Lower leg skin (tissue), 4 donors: ENCODE data around the gene STK38L. TPM values are rescaled to one million over a fixed set of nuclear protein-coding genes. Genes with fewer than 3 reads are reported as not detected.

Experiments
- DNase-seq, 2 donors: peaks; one replicate each; pipeline ENCODE4 v3.0.0-alpha.2; 2019; ENCODE audit warnings: low spot score in 2 of 2
- H3K4me3 ChIP-seq: fragments of 200-600 bp; sonication (generic); 2 replicates; pipeline ENCODE4 v1.5.1; 2017; ENCODE audit warnings: mild to moderate bottlenecking, low read depth; ENCODE audit not compliant: poor library complexity, severe bottlenecking
- POLR2A ChIP-seq, 2 donors: fragments of 450-650 bp; IDR thresholded peaks; one replicate each; pipeline ENCODE4 v1.6.1; 2016 to 2017; ENCODE audit warnings: antibody characterized with exemption in 2 of 2, mild to moderate bottlenecking in 1 of 2, moderate library complexity in 1 of 2
- WGBS, 2 donors: methylation state at CpG; one replicate each; pipeline ENCODE4 v1.1.5; 2018; 5-methylcytosine and 5-hydroxymethylcytosine counted together
- intact Hi-C: fragments of 100-400 bp; cut with DNase I; formaldehyde crosslinking; loops from one replicate; pipeline ENCODE4 v1.15.0; 2023; ENCODE audit warnings: low total_unique reads
- total RNA-seq, 4 donors: library from RNA; depleted of rRNA; stranded (reverse); fragments of >200 nt; gene quantifications; one replicate each; pipeline ENCODE4 v1.1.0, GENCODE V29; 2016
- TF ChIP-seq, protein P1 (sequence below), 3 donors: fragments of 450-650 bp; IDR thresholded peaks; one replicate each; pipeline ENCODE4 v1.5.1; 2016; ENCODE audit warnings: antibody characterized with exemption in 3 of 3, mild to moderate bottlenecking in 3 of 3, moderate library complexity in 2 of 3

STK38L gene
- total RNA-seq, 4 donors from 2014 or later: 19.1 to 39.2 (median 27.1) TPM

DNA sequence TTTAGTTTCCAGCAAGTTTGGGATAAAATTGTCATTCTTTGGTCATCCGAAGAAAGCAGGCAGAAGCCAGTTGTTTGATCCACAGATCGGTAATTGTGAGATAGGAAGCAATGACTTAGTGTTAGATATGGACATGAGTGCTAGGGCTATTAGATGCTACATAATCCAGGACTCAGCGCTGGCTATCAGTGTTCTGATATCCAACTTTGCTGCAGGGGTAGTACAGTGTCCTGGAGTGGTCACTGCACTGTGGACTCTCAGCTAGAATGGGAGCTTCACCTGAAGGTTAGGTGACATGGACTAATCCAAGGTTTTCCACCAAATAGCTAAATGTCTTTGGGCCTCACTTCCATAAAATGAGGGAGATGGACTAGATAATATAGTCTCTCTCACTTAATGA, 39.9 kb downstream of the STK38L start:
- H3K4me3 ChIP-seq: no peak overlapping the region
- intact Hi-C loops: no loop called here
- no peak for DNase-seq
- TF ChIP-seq, protein P1, sequence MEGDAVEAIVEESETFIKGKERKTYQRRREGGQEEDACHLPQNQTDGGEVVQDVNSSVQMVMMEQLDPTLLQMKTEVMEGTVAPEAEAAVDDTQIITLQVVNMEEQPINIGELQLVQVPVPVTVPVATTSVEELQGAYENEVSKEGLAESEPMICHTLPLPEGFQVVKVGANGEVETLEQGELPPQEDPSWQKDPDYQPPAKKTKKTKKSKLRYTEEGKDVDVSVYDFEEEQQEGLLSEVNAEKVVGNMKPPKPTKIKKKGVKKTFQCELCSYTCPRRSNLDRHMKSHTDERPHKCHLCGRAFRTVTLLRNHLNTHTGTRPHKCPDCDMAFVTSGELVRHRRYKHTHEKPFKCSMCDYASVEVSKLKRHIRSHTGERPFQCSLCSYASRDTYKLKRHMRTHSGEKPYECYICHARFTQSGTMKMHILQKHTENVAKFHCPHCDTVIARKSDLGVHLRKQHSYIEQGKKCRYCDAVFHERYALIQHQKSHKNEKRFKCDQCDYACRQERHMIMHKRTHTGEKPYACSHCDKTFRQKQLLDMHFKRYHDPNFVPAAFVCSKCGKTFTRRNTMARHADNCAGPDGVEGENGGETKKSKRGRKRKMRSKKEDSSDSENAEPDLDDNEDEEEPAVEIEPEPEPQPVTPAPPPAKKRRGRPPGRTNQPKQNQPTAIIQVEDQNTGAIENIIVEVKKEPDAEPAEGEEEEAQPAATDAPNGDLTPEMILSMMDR (IDR thresholded peaks at IDR 0.05): no peak
- TF ChIP-seq POLR2A (IDR thresholded peaks at IDR 0.05): no peak
- 95 to 96% methylated on average over 3 of the region's 3 CpGs for WGBS, 2 donors

DNA sequence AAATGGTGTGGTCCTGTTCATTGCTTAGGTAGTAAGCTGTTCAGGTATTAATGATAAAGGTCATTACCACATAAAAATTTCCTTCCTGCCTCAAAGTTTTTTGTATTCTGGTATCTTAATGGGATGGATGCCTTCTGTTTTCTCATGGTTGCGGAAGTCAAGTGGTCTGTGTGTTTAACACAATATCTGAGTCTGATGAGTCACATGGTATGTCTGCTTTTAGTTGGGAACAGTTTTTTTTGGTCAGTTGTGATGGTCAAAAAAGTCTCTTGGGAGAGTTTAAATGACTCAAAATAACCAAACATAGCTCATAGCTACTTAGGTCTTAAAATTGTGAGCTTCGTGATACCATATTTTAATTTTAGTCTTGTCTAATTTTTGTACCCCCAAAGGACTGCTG, 40.7 kb downstream of the STK38L start:
- WGBS, 2 donors: 60 to 73% methylated on average over 2 of the region's 2 CpGs
- TF ChIP-seq, protein P1 (IDR thresholded peaks at IDR 0.05): no peak
- DNase-seq: no peak
- intact Hi-C loops: no loop called here
- no peak overlapping the region for H3K4me3 ChIP-seq

DNA sequence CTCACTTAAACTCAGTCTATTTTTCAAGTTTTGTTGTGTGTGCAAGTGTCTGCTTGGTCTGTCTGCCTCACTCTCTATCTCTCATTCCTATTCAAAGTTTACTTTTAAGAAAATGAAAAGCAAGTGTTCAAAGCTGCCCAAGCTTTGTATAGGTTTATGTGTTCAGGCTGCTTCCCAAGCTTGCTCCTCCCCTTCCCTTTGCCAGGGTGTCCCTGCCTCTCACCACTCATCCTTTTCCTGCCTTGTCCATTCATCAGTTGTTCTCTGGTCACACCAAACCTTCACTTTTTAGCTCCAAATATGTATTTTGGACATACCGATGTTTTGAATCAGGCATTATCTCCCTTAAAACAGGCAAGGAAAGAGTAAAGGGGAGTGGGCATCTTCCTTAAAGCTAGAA, 41.3 kb downstream of the STK38L start:
- intact Hi-C loops: no loop called here
- 84 to 91% methylated on average over 1 of the region's 1 CpG for WGBS, 2 donors
- no peak for TF ChIP-seq POLR2A (IDR thresholded peaks at IDR 0.05)
- TF ChIP-seq, protein P1 (IDR thresholded peaks at IDR 0.05): no peak
- DNase-seq: no peak
- no peak overlapping the region for H3K4me3 ChIP-seq

DNA sequence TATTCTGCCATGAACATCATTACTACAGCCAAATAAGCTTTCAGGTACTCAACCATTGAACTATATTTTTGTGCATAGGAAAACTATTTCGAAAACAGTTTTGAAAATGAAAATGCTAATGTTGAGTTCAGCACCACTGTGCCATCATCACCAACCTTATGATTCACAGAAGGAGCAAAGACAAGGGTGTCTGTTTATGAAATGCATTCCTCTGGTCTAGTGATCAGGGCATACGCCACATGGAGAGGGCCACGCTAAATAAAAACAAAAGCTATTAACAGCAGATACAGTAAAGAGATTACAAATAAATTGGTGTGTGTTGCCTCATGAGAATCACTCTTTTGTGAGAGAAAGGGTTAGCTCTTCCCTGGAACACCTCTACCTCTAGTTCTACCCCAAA, 45.3 kb downstream of the STK38L start:
- WGBS, 2 donors: 91 to 93% methylated on average over 3 of the region's 3 CpGs
- intact Hi-C loops: no loop called here
- TF ChIP-seq, protein P1 (IDR thresholded peaks at IDR 0.05): no peak
- no peak for DNase-seq
- H3K4me3 ChIP-seq: no peak overlapping the region

DNA sequence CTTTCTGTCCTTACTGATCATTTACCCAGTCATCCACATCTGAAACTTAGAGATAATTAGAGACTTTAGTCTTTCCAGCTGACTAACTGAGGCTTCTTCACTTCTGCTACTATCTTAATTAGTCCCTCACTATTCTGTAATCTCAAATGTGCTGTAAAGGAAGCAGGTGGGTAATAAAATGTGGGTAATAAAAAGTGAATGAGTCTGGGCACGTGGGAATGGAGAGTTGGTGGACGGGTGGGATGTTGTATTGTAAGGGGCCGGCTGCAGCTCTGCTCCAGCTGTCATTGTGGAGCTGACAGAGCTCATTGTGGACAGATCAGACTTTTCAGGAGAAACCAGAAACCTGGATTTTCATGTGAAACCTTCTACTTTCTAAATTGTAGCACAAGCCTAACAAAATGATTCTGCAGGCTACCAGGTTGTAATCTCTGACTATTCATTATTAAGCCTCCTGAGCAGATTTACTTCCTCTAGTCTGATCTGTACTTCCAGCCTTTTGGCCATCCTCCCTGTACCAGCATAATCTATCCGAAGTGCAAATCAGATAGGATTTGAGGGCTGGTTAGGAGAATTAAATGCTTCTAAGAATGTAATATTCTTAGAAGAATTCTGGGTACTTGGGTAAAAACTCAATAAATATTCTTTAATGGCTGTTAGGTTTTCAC, 46.5 kb downstream of the STK38L start:
- intact Hi-C loops: no loop called here
- H3K4me3 ChIP-seq: no peak overlapping the region
- 53 to 58% methylated on average over 4 of the region's 4 CpGs for WGBS, 2 donors
- no peak for TF ChIP-seq POLR2A (IDR thresholded peaks at IDR 0.05)
- TF ChIP-seq, protein P1 (IDR thresholded peaks at IDR 0.05): no peak
- no peak for DNase-seq

DNA sequence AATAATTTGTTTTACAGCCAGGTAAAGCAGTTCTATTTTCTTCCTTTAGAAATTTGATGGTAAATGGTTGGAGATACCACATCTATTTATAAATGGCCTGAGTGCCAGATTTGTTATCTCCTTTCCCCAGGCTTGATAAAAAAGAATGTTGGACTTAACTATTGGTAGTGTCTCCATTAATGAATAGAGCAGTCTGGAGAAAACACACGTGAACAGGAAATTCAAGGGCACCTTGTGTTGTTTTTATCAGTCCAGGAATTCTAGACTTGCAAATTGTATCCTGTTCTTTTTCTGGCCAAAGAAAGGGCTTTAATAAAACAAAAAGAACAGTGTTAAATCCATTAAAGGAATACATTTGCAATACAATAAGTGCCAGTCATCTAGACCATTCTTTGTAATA, 47.8 kb downstream of the STK38L start:
- 31 to 50% methylated on average over 1 of the region's 1 CpG for WGBS, 2 donors
- no peak for DNase-seq
- TF ChIP-seq, protein P1 (IDR thresholded peaks at IDR 0.05): no peak
- no peak for TF ChIP-seq POLR2A (IDR thresholded peaks at IDR 0.05)
- intact Hi-C loops: no loop called here
- no peak overlapping the region for H3K4me3 ChIP-seq
